Stimulated activated naive CD4-positive, alpha-beta T cell (primary cell): ENCODE results near the gene SLC25A3.
"Not testable (repeated sequence)": the region's sequence is repeated elsewhere in the genome, so short reads cannot be mapped to it uniquely, and the experiment has no call there.

Experiments used
- DNase-seq, 6 experiments: peaks; one replicate each; lab custom pipeline; 2025; lab: John Stamatoyannopoulos, UW

The SLC25A3 gene

DNA sequence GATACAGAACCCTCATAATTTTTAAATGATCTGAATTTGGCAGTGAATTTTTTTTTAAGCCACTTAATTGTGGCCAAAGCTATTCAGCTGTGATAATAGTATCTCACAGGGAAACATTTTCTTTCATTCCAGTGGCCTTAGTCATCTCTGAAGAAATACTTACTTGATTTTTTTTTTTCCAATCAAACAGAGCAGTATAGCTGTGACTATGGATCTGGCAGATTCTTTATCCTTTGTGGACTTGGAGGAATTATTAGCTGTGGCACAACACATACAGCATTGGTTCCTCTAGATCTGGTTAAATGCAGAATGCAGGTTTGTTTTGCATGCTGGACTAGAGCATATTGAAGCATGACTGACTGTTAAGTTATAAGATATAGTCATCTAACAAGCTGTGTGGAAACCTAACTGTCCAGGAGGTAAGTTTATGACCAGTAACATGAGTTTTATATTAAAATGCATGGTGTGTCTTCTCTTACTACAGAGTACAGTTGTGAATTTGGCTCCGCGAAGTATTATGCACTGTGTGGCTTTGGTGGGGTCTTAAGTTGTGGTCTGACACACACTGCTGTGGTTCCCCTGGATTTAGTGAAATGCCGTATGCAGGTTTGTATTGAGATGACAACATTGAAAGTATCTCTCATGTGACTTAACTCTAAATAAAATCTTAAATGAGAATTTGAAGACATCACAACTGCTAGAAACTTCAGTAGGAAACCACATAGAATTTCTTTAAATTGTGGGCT lies 1.9 kb downstream of the SLC25A3 start:
- DNase-seq, result peak in 2 of 6 experiments; percentile 5 to 16

DNA sequence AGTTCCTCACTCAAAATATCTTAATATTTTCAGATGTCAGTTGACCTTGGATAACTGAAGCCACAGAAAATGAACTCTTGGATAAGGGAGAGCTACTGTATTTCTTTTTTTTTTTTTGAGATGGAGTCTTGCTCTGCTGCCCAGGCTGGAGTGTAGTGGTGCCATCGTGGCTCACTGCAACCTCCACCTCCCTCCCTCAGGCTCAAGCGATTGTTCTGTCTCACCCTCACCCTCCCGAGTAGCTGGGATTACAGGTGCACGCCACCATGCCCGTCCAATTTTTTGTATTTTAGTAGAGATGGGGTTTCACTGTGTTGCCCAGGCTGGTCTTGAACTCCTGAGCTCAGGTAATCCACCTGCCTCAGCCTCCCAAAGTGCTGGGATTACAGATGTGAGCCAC lies 3.8 kb downstream of the SLC25A3 start:
- not testable (repeated sequence) for DNase-seq

DNA sequence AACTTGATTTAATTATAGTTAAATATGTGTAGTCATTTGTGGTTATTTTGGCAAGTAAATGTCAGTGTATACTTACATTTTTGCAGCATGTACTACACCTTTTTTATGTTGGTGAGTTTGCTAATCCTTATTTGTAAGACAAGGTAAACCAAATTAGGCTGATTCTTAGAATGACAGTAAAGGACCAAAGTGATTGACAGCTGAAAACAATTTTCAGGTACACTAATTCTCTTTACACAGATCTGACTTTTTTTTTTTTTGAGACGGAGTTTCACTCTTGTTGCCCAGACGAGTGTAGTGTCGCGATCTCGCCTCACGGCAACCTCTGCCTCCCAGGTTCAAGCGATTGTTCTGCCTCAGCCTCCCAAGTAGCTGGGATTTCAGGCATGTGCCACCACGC lies 8.4 kb downstream of the SLC25A3 start:
- no peak for DNase-seq

DNA sequence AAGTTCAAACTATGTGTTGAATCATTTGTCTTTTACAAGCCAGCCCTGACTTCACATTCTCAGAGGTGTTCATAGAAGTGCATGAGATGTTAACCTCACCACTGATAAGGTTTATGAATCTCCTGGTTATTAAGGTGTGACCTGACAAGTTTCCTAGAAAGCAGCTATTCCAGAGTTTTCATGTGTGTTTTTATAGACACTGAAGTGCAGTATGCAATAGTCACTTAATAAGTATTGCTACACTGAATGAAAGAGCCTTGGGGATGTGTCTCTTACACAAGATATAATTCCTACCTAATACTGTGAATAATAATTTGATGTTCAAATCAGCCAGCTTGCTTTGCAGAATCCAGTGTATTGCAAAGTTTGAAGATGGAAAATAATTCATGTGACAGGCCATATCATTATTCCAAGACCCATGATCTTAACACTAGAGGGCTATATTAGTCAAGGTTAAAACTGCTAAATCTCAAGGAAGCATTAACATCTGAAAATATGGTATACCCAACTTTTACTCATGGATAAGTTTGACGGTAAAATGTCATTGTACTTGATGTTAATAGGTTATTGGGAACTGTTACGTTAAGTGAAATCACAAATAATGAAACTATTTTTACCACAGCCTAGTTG lies 13.0 kb downstream of the SLC25A3 start:
- no peak for DNase-seq

GRCh38 chr12:98610596-98610995 lies 17.1 kb downstream of the SLC25A3 start:
- no peak for DNase-seq

DNA sequence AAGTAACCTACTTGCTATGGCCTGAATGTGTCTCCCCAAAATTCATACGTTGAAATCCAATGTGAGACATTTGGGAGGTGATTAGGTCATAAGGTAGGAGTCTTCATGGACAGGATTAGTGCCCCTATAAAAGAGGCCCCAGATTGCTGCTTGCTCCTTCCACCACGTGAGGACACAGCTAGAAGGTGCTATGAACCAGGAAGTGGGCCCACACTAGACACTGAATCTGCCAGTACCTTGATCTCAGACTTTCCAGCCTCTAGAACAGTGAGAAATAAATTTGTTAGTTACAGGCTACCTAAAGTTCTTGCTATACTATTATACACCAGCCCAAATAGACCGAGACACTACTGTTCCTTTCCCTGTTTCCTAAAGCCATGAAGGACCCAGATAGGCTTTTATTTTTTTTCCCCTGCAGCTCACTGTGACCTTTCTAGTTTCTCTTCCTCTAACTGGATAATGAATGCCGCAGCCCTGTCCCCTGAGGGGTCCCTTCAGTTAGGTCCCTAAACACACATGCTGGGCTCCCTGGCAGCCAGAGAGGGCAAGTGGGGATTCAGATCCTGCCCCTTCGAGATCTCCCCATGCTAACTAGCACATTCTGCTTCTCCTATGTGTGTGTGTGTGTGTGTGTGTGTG lies 19.3 kb downstream of the SLC25A3 start:
- no peak for DNase-seq

DNA sequence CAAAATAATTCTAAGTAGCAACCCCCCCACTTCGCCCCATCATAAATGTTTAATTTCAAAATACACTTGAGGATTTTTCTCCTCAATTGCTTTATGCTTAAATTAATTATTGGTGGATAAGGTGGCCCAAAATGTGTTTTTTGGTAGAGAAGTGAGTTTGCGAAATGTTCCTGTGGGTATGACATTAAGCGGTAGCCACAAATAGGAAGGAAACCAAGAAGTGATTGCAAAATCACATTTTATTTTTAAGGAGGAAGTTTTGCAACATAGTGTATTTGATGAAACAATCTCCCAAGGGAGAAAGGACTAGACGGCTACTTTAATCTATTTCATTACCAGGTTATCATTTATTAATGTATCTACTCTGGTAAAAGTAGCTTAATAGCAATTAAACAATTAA lies 25.5 kb downstream of the SLC25A3 start:
- DNase-seq, result no peak

- DNase-seq, result no peak
Observed at GRCh38 chr12:98635657-98636323, 42.3 kb downstream of the SLC25A3 start.

DNA sequence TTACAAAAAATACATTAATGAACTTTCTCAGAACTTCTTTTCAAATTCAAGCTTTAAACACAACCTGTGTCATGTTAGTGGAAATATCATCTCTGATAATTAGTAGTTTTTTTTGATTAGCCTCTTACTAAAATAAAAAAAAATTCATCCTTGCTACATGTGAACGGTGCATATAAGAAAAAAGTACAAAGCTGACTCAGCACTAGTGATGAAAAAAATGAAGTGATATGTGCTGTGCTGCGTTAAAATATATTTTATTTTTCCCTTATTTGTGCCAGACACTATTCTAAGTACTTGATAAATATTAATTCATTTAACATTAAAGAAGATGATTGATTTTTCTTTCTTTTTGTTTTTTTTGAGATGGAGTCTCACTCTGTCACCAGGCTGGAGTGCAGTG lies 43.6 kb downstream of the SLC25A3 start:
- DNase-seq, result no peak

DNA sequence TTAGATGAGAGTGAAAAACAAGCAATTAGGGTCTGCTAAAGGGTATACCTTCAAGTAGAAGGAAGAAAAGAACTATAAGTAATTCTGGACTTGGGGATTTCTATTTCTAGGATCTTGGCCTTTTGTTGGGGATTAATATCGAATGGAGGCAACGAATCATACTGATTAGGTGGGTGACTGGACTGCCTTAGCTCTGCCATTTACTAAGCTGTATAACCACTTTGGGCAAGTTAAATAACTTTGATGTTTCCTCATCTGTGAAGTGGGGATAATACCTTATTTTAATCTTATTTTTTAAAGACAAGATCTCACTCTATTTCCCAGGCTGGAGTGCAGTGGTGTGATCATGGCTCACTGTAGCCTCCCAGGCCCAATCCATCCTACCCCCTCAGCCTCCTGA lies 44.5 kb downstream of the SLC25A3 start:
- no peak for DNase-seq

DNA sequence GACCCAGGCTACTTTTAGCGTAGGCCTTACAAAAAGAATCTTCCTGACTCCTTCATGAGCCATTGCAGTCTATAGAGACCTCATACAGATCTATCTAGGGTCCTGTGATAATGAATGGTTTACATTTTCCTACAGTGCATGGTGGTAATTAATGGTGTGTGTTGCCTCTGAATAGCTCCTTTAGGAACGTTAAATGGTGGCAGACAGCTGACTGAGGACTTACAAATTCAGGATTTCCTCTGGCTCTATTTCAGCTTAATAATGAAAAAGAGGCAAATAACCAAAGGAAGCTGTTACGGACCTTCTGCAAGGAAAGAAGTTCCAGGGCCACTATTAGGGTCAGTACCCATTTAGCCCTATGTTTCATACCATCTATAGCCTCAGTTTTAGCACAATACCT lies 46.0 kb downstream of the SLC25A3 start:
- DNase-seq, result no peak

DNA sequence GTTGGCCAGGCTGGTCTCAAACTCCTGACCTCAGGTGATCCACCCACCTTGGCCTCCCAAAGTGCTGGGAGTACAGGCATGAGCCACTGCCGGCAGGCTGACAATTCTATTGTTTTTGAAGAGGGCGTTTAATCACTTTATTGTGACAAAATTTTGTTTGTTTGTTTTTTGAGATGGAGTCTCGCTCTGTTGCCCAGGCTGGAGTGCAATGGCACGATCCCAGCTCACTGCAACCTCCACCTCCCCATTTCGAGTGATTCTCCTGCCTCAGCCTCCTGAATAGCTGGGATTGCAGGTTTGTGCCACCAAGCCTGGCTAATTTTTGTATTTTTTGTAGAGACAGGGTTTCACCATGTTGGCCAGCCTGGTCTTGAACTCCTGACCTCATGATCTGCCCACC lies 49.3 kb downstream of the SLC25A3 start:
- DNase-seq, result not testable (repeated sequence)

- DNase-seq, result peak in 1 of 6 experiments; percentile 42
Observed at GRCh38 chr12:98644433-98644711, 50.9 kb downstream of the SLC25A3 start.

DNA sequence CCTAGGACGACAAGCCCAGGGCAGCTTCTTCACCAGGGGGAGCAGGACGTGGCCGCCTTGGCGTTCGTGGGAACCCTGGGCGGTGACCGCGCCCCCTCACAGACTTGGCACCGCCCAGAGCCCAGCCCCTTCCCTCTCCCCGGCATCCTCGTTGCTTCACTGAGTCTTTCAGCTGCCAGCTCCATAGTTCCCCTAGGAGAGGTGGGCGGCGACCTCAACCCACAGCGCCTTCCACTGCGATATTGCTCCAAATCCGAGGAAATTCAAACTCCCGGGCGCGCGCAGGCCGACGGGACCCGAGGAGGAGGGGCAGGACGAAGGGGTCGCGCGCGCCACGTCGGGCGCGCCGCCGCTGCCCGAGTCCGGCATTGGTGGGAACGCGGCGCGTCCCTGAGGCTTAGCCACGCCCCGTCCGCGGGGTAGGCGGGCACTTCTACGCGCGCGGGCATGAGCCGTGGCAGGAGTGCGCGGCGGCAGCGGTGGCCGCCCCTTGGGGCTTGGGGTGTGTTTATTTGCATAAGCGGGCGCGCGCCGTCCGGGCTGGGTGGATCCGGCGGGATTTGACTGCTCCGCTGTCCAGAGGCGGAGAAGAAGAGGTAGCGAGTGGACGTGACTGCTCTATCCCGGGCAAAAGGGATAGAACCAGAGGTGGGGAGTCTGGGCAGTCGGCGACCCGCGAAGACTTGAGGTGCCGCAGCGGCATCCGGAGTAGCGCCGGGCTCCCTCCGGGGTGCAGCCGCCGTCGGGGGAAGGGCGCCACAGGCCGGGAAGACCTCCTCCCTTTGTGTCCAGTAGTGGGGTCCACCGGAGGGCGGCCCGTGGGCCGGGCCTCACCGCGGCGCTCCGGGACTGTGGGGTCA lies 51.5 kb downstream of the SLC25A3 start, which contains the start of the genes APAF1 and IKBIP:
APAF1 (plus strand) TSS at position 579 of the 860 bp plus-strand sequence. CDS start 3,070 bp downstream, outside the sequence.
IKBIP (minus strand) TSS at position 77 of the 860 bp plus-strand sequence. CDS start 87 bp downstream, outside the sequence.
- peak; percentile 87 to 96 (median 93) for DNase-seq

DNA sequence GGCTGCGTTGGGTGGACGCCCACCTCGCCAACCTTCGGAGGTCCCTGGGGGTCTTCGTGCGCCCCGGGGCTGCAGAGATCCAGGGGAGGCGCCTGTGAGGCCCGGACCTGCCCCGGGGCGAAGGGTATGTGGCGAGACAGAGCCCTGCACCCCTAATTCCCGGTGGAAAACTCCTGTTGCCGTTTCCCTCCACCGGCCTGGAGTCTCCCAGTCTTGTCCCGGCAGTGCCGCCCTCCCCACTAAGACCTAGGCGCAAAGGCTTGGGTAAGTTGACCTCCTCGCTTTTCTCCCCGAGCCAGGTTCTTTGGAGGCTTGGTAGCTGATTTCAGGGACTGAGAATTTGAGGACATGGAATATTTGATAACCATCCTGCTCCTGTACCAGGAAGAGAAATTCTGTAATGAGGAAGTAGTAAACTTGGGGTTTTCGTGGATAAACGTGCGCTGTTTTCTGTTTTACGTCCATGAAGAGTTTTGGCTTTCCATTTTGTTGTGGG lies 52.1 kb downstream of the SLC25A3 start:
- peak in 2 of 6 experiments; percentile 1 to 23 for DNase-seq

GRCh38 chr12:98646294-98647090 lies 53.0 kb downstream of the SLC25A3 start:
- DNase-seq, result no peak

GRCh38 chr12:98651328-98651727 lies 57.8 kb downstream of the SLC25A3 start:
- DNase-seq, result no peak

DNA sequence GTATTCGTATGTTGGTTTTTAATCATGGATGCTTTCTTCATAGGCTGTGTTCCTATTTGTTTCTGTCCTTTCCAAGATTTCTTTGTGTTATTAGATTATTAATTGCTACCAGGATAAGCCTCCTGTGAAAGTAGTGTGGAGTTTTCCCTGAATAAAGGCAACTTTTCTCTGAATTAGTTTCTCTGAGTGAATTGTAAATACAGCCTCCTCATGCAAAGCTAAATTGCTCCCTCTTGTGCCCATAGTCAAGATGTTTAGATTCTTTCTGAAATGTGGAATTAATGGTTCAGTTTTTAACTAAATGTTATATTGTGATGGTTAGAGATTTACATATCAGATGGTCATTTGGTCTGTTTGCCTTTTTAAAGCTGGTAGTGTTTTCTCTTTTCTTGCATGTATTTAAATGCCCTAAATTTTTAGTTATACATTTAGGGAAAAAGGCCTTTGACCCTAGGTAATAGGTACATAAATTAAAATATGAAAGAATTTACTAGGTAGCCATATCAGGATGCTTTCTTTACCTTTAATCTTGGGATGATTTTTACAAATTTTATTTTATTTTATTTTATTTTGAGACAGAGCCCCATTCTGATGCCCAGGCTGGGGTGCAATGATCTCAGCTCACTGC lies 60.5 kb downstream of the SLC25A3 start:
- peak in 3 of 6 experiments; percentile 23 to 62 (median 59) for DNase-seq
